ENCODE results near the gene SRC. TPM values are rescaled to one million over a fixed set of nuclear protein-coding genes. Genes with fewer than 3 reads are reported as not detected.

Gene SRC
- total and polyA plus RNA-seq, 2 experiments from 2014 or later = 8.0 to 25.9 TPM

- no peak for TF ChIP-seq ZNF462 (CRISPR knock-in tag; IDR thresholded peaks at IDR 0.05)
These were observed 78.3 kb downstream of the SRC start (continued) for GRCh38 chr20:37424062-37424851.

GRCh38 chr20:37425103-37425625, 79.2 kb downstream of the SRC start:
- Mint-ChIP-seq H3K27me3 (ENCODE audit: insufficient read depth, low read depth, poor library complexity) (peaks cover 13% of the 10 kb centered on the region), H3K27ac (no peak overlapping the region), H3K9me3 (no peaks in the 10 kb centered on the region), H3K36me3 (ENCODE audit: low read depth) (no peaks in the 10 kb centered on the region; the same call in 2 of the 3 replicates), H3K4me3 (no peak overlapping the region), H3K4me1 (peaks cover 27% of the 10 kb centered on the region)
- ATAC-seq (no peak), DNase-seq (ENCODE audit: low spot score) (no peak)
- Histone ChIP-seq H3K4me3 (no peak overlapping the region), H2AFZ (no peak overlapping the region), H3K4me2 (no peak overlapping the region), H3K79me2 (replicated peaks; ENCODE audit: insufficient read depth) (no peaks in the 10 kb centered on the region), H3K9me2 (ENCODE audit: insufficient read depth) (peaks cover 13% of the 10 kb centered on the region; the same call in 1 of the 2 replicates), H4K20me1 (replicated peaks; ENCODE audit: insufficient read depth) (no peaks in the 10 kb centered on the region), H3K36me3 (ENCODE audit: insufficient read depth) (no peaks in the 10 kb centered on the region), H3K4me1 (ENCODE audit: insufficient read depth) (peaks cover 14% of the 10 kb centered on the region), H3F3A (replicated peaks; ENCODE audit: low read depth) (no peaks in the 10 kb centered on the region; the same call in 1 of the 2 replicates), H3K27me3 (ENCODE audit: insufficient read depth) (no peaks in the 10 kb centered on the region), H3K27ac (ENCODE audit: low read depth) (no peak overlapping the region)
- TF ChIP-seq CTCF (conservative IDR thresholded peaks at IDR 0.05; ENCODE audit: low read depth in 2 of 2) = no peak
- TF ChIP-seq CREB1 (CRISPR knock-in tag; IDR thresholded peaks at IDR 0.05; ENCODE audit: low read depth) = no peak
- TF ChIP-seq STAT1 (IDR thresholded peaks at IDR 0.05; ENCODE audit: unreplicated experiment) = no peak
- no peak for TF ChIP-seq ZNF114 (CRISPR knock-in tag; IDR thresholded peaks at IDR 0.05)
- no peak for TF ChIP-seq POLR2AphosphoS5 (IDR thresholded peaks at IDR 0.05; ENCODE audit: low read depth)
- TF ChIP-seq JUNB (IDR thresholded peaks at IDR 0.05; ENCODE audit: unreplicated experiment) = no peak
- TF ChIP-seq NANOG (IDR thresholded peaks at IDR 0.05; ENCODE audit: borderline replicate concordance) = no peak
